ENCODE measurements around the gene NCLN. TPM values are rescaled to one million over a fixed set of nuclear protein-coding genes. Genes with fewer than 3 reads are reported as not detected.

The NCLN gene
- total RNA-seq, 4 donors from 2014 or later, result 65.4 to 142 (median 102) TPM

GRCh38 chr19:3149526-3150505 is 35.9 kb upstream of the NCLN start:
- no peak overlapping the region for H3K4me3 ChIP-seq
- no peaks in the 10 kb centered on the region for H3K4me1 ChIP-seq
- WGBS, 2 donors (ENCODE audit: low coverage in 1 of 2), result 59 to 75% methylated on average over 11 to 34 of the region's 35 CpGs
- in situ Hi-C loops (cut with MboI; ENCODE audit: low pct_ligation_motif_present in 1 of 4, low pct_unique_long_range_greater_than_20kb in 1 of 4, low sequenced_read_pairs in 3 of 4) (no loop called here), intact Hi-C loops (cut with DNase I; ENCODE audit: low total_unique reads) (no loop called here)
- H3K9me3 ChIP-seq, result no peaks in the 10 kb centered on the region
- TF ChIP-seq EP300 (IDR thresholded peaks at IDR 0.05; ENCODE audit: low read depth), result no peak
- H3K27me3 ChIP-seq, result no peaks in the 10 kb centered on the region
- DNase-seq, result no peak
- H3K27ac ChIP-seq, result no peak overlapping the region
- H3K36me3 ChIP-seq, result no peaks in the 10 kb centered on the region

GRCh38 chr19:3150739-3151329 is 34.9 kb upstream of the NCLN start:
- 80 to 87% methylated on average over 2 to 3 of the region's 5 CpGs for WGBS, 2 donors (ENCODE audit: low coverage in 1 of 2)
- no peak for DNase-seq
- intact Hi-C loops (cut with DNase I; ENCODE audit: low total_unique reads) (no loop called here), in situ Hi-C loops (cut with MboI; ENCODE audit: low pct_ligation_motif_present in 1 of 4, low pct_unique_long_range_greater_than_20kb in 1 of 4, low sequenced_read_pairs in 3 of 4) (no loop called here)
- Histone ChIP-seq H3K36me3 (no peaks in the 10 kb centered on the region), H3K9me3 (no peaks in the 10 kb centered on the region), H3K27ac (no peak overlapping the region), H3K4me1 (no peaks in the 10 kb centered on the region), H3K27me3 (no peaks in the 10 kb centered on the region), H3K4me3 (no peak overlapping the region)
- TF ChIP-seq POLR2A (IDR thresholded peaks at IDR 0.05) (no peak), EP300 (IDR thresholded peaks at IDR 0.05; ENCODE audit: low read depth) (no peak), CTCF (IDR thresholded peaks at IDR 0.05) (no peak), POLR2AphosphoS5 (IDR thresholded peaks at IDR 0.05) (no peak)

GRCh38 chr19:3151563-3152418 is 33.9 kb upstream of the NCLN start:
- intact Hi-C loops (cut with DNase I; ENCODE audit: low total_unique reads), result no loop called here
- in situ Hi-C loops (cut with MboI; ENCODE audit: low pct_ligation_motif_present in 1 of 4, low pct_unique_long_range_greater_than_20kb in 1 of 4, low sequenced_read_pairs in 3 of 4), result no loop called here
- WGBS, 2 donors (ENCODE audit: low coverage in 1 of 2), result 49 to 86% methylated on average over 3 to 14 of the region's 14 CpGs
- Histone ChIP-seq H3K4me3 (no peak overlapping the region), H3K4me1 (no peaks in the 10 kb centered on the region), H3K9me3 (no peaks in the 10 kb centered on the region), H3K27me3 (no peaks in the 10 kb centered on the region), H3K36me3 (no peaks in the 10 kb centered on the region), H3K27ac (no peak overlapping the region)
- TF ChIP-seq POLR2AphosphoS5 (IDR thresholded peaks at IDR 0.05) (no peak), EP300 (IDR thresholded peaks at IDR 0.05; ENCODE audit: low read depth) (no peak), POLR2A (IDR thresholded peaks at IDR 0.05) (no peak), CTCF (IDR thresholded peaks at IDR 0.05) (no peak)
- DNase-seq, result no peak

GRCh38 chr19:3152419-3152780 is 33.3 kb upstream of the NCLN start:
- WGBS, 2 donors (ENCODE audit: low coverage in 1 of 2), result 90% methylated on average over 3 of the region's 3 CpGs; no CpG with 5 or more reads in 1 of the 2 donors
- H3K9me3 ChIP-seq, result no peaks in the 10 kb centered on the region
- in situ Hi-C loops (cut with MboI; ENCODE audit: low pct_ligation_motif_present in 1 of 4, low pct_unique_long_range_greater_than_20kb in 1 of 4, low sequenced_read_pairs in 3 of 4), result no loop called here
- no peaks in the 10 kb centered on the region for H3K36me3 ChIP-seq
- no peaks in the 10 kb centered on the region for H3K4me1 ChIP-seq
- H3K27ac ChIP-seq, result no peak overlapping the region
- DNase-seq, result no peak
- TF ChIP-seq EP300 (IDR thresholded peaks at IDR 0.05; ENCODE audit: low read depth) (no peak), CTCF (IDR thresholded peaks at IDR 0.05) (no peak), POLR2A (IDR thresholded peaks at IDR 0.05) (no peak), POLR2AphosphoS5 (IDR thresholded peaks at IDR 0.05) (no peak)
- H3K27me3 ChIP-seq, result no peaks in the 10 kb centered on the region
- intact Hi-C loops (cut with DNase I; ENCODE audit: low total_unique reads), result no loop called here
- no peak overlapping the region for H3K4me3 ChIP-seq

Data from transverse colon (tissue), 4 donors.